22Rv1 (cell line): Measurements from ENCODE around the gene FAM131C.

Experiments used
- CTCF ChIP-seq: fragments of 450-650 bp; IDR thresholded peaks from 2 replicates; pipeline ENCODE4 v1.5.1; 2017; ENCODE audit warnings: mild to moderate bottlenecking
- ZFX ChIP-seq: fragments of 450-650 bp; IDR thresholded peaks from 2 replicates; pipeline ENCODE4 v1.6.1; 2017; ENCODE audit warnings: antibody characterized with exemption, borderline replicate concordance

GRCh38 chr1:16093611-16094010 lies 20.2 kb upstream of the FAM131C start:
- TF ChIP-seq CTCF: no peak
- no peak for TF ChIP-seq ZFX
